ENCODE data around the gene CPEB2.

The CPEB2 gene

DNA sequence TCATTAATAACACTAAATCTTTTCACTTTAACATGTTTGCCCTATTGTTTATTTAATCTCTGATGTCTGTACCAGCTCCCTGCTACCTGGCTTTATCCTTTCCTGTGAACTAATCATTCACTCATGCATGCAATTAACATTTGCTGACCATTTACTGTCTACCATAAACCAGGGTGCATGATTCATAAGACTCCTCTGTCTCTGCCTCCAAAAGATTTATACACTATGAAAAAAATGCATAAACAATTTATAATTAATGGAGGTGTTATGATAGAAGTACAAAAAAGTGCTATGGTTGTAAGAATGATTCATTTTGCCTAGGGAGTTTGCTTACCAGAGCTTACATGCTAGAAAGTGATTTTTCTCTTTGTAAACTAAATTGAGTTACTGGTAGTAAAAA is 24.5 kb upstream of the CPEB2 start:
- no peak for DNase-seq
- Histone ChIP-seq H3K27me3 (replicated peaks) (no peaks in the 10 kb centered on the region), H3K4me3 (ENCODE audit: low read depth, low read length) (no peak overlapping the region), H3K36me3 (replicated peaks) (no peaks in the 10 kb centered on the region), H3K27ac (no peak overlapping the region)
- in situ Hi-C loops (cut with HindIII; ENCODE audit: low pct_ligation_motif_present, low sequenced_read_pairs) = no loop called here
- TF ChIP-seq, protein P1, sequence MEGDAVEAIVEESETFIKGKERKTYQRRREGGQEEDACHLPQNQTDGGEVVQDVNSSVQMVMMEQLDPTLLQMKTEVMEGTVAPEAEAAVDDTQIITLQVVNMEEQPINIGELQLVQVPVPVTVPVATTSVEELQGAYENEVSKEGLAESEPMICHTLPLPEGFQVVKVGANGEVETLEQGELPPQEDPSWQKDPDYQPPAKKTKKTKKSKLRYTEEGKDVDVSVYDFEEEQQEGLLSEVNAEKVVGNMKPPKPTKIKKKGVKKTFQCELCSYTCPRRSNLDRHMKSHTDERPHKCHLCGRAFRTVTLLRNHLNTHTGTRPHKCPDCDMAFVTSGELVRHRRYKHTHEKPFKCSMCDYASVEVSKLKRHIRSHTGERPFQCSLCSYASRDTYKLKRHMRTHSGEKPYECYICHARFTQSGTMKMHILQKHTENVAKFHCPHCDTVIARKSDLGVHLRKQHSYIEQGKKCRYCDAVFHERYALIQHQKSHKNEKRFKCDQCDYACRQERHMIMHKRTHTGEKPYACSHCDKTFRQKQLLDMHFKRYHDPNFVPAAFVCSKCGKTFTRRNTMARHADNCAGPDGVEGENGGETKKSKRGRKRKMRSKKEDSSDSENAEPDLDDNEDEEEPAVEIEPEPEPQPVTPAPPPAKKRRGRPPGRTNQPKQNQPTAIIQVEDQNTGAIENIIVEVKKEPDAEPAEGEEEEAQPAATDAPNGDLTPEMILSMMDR (IDR thresholded peaks at IDR 0.05; ENCODE audit: low read depth, low read length, missing control alignments) = no peak

DNA sequence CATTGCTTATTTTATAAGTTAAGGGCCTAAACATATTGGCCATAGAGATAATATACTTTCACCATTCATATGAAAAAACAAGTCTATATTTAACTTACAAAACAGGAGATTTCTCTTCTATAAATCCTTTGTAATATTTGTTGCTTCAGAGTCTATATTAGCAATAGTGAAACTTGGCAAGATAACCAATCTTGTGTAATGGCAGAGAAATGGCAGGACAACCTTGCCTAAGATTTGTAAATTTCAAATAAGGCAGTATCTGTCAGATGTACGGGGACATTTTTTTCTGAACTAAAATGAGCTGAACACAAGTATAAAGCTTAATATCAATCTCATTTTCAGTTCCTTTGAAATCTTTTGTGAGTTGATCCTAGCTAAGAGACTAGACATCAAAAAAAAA is 17.8 kb upstream of the CPEB2 start:
- DNase-seq = no peak
- H3K27me3 ChIP-seq (replicated peaks) = no peaks in the 10 kb centered on the region
- no peaks in the 10 kb centered on the region for H3K36me3 ChIP-seq (replicated peaks)
- no peak overlapping the region for H3K4me3 ChIP-seq (ENCODE audit: low read depth, low read length)
- in situ Hi-C loops (cut with HindIII; ENCODE audit: low pct_ligation_motif_present, low sequenced_read_pairs) = no loop called here
- no peak overlapping the region for H3K27ac ChIP-seq
- TF ChIP-seq, protein P1 (IDR thresholded peaks at IDR 0.05; ENCODE audit: low read depth, low read length, missing control alignments) = no peak

DNA sequence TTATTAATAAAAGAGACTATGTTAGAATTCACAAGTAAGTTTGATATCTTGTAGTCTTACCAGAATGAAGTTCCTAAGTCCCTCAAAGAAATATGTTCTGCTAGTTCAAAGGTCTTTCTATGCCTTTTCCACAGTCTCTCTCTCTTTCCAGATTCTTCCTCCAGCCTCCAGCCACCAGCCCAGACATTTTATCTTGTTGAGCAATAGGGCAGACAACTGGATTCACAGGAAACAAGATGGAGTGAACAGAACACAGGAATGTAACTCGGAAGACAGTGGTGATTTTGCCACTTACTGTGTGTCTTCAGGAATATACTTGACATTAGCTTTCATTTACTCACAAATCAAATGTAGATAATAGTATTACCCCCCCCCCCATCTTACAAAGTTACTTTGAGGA is 17.1 kb upstream of the CPEB2 start:
- Histone ChIP-seq H3K27ac (no peak overlapping the region), H3K36me3 (replicated peaks) (no peaks in the 10 kb centered on the region), H3K4me3 (ENCODE audit: low read depth, low read length) (no peak overlapping the region), H3K27me3 (replicated peaks) (no peaks in the 10 kb centered on the region)
- TF ChIP-seq, protein P1 (IDR thresholded peaks at IDR 0.05; ENCODE audit: low read depth, low read length, missing control alignments) = no peak
- in situ Hi-C loops (cut with HindIII; ENCODE audit: low pct_ligation_motif_present, low sequenced_read_pairs) = no loop called here
- DNase-seq = no peak

DNA sequence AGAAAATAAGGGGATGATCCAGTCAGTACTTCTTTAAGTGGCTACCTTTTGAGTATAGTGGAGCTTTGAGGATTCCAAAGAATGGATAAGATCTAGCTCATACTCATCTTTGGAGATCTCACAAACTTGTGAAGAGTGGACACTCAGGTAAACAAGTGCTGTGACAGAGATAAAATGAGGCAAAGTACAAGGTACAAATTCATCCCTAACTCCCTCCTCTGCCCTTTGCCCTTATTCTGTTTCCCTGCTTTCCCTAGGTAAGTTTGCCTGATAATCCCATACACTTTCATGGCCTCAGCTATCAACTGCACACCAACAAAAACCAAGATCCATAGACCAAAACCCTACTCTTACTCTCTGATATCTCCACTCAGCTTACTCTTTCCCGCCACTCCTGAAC is 16.4 kb upstream of the CPEB2 start:
- DNase-seq = no peak
- no peaks in the 10 kb centered on the region for H3K27me3 ChIP-seq (replicated peaks)
- in situ Hi-C loops (cut with HindIII; ENCODE audit: low pct_ligation_motif_present, low sequenced_read_pairs) = no loop called here
- no peaks in the 10 kb centered on the region for H3K36me3 ChIP-seq (replicated peaks)
- H3K27ac ChIP-seq = no peak overlapping the region
- no peak overlapping the region for H3K4me3 ChIP-seq (ENCODE audit: low read depth, low read length)
- TF ChIP-seq, protein P1 (IDR thresholded peaks at IDR 0.05; ENCODE audit: low read depth, low read length, missing control alignments) = no peak

DNA sequence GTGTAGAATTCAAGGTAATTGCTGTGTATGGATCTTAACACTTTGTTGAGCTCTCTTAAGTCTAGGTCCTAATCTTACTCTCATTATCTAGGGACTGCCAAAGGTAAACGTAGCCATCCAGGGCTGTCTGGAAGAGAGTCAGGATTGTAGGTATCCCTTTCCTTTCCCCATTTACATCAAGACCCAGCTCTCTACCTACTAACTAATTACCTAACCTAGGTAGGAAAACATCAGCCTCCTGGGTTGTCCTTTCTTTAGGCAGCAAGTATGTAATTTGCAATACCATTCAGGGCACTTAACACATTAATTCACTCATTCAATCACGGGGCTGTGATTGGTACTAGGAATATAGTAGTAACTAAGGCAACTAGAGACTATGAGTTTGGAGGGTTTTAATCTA is 15.2 kb upstream of the CPEB2 start:
- DNase-seq = no peak
- no peak overlapping the region for H3K4me3 ChIP-seq (ENCODE audit: low read depth, low read length)
- TF ChIP-seq, protein P1 (IDR thresholded peaks at IDR 0.05; ENCODE audit: low read depth, low read length, missing control alignments) = no peak
- no peaks in the 10 kb centered on the region for H3K27me3 ChIP-seq (replicated peaks)
- H3K27ac ChIP-seq = no peak overlapping the region
- no peaks in the 10 kb centered on the region for H3K36me3 ChIP-seq (replicated peaks)
- in situ Hi-C loops (cut with HindIII; ENCODE audit: low pct_ligation_motif_present, low sequenced_read_pairs) = no loop called here

DNA sequence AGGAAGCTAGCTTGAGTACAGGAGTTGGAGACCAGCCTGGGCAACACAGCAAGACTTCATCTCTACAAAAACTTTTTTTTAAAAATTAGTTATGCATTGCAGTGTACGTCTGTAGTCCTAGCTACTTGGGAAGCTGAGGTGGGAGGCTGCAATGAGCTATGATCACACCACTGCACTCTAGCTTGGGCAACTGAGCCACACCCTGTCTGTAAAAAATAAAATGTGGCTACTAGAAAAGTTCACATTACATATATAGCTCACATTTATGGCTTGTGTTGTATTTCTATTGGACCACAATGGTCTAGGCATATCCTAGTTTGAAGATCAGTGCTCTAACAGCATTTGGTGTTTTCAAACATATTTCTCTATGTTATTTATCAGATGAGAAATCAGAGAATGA is 11.8 kb upstream of the CPEB2 start:
- DNase-seq = no peak
- H3K27ac ChIP-seq = no peak overlapping the region
- no peaks in the 10 kb centered on the region for H3K36me3 ChIP-seq (replicated peaks)
- TF ChIP-seq, protein P1 (IDR thresholded peaks at IDR 0.05; ENCODE audit: low read depth, low read length, missing control alignments) = no peak
- H3K4me3 ChIP-seq (ENCODE audit: low read depth, low read length) = no peak overlapping the region
- no peaks in the 10 kb centered on the region for H3K27me3 ChIP-seq (replicated peaks)
- in situ Hi-C loops (cut with HindIII; ENCODE audit: low pct_ligation_motif_present, low sequenced_read_pairs) = no loop called here
